ENCODE measurements around the gene ZDHHC22.

DNA sequence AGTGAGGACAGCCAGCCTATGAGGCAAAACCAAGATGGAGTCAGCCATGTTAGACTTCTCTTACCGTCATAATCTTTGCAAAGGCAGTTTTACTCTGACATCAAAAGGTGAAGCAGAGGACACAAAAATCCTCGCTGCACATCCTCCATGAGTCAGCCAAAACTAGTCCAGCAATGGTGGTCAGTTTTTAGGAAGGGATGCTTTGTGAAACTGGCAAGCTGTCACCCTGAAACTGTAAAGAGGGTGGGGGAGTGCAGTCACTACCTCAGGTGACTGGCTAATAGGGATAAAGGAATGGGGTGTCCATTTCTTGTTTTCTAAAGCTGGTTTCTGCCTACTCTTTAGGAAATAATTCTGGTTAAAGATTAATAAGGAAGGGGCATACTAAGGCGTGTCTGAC, 48.9 kb downstream of the ZDHHC22 start:
- TF ChIP-seq, protein P1, sequence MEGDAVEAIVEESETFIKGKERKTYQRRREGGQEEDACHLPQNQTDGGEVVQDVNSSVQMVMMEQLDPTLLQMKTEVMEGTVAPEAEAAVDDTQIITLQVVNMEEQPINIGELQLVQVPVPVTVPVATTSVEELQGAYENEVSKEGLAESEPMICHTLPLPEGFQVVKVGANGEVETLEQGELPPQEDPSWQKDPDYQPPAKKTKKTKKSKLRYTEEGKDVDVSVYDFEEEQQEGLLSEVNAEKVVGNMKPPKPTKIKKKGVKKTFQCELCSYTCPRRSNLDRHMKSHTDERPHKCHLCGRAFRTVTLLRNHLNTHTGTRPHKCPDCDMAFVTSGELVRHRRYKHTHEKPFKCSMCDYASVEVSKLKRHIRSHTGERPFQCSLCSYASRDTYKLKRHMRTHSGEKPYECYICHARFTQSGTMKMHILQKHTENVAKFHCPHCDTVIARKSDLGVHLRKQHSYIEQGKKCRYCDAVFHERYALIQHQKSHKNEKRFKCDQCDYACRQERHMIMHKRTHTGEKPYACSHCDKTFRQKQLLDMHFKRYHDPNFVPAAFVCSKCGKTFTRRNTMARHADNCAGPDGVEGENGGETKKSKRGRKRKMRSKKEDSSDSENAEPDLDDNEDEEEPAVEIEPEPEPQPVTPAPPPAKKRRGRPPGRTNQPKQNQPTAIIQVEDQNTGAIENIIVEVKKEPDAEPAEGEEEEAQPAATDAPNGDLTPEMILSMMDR (IDR thresholded peaks at IDR 0.05; ENCODE audit: low read depth, low read length, poor library complexity, severe bottlenecking), result no peak
- TF ChIP-seq EZH2phosphoT487 (IDR thresholded peaks at IDR 0.05; ENCODE audit: borderline replicate concordance, low read length), result no peak

Measured in DOHH2 (cell line).